GM12891 (cell line): ENCODE measurements around the gene MBD3.

ENCODE experiments used
- POLR2A ChIP-seq: IDR thresholded peaks from 2 replicates; pipeline ENCODE4 v1.6.1; 2011; ENCODE audit warnings: low read depth, low read length, control low read depth
- POLR2AphosphoS5 ChIP-seq: IDR thresholded peaks from 2 replicates; pipeline ENCODE4 v1.6.1; 2011; ENCODE audit warnings: low read depth, low read length, control low read depth

- TF ChIP-seq POLR2AphosphoS5 (no peak), POLR2A (no peak)
These were observed 21.3 kb downstream of the MBD3 start for GRCh38 chr19:1571358-1571757.
